NCI-H1048 (cell line): ENCODE measurements around the gene INPP4B.
"Not testable (repeated sequence)": the region's sequence is repeated elsewhere in the genome, so short reads cannot be mapped to it uniquely, and the experiment has no call there.

ENCODE experiments used
- DNase-seq: peaks from one replicate; lab custom pipeline; 2025; lab: John Stamatoyannopoulos, UW

Gene INPP4B

GRCh38 chr4:142539796-142540482, 306.2 kb downstream of the INPP4B start:
- DNase-seq, result no peak

- DNase-seq, result no peak
Measured at GRCh38 chr4:142535009-142535408, 311.1 kb downstream of the INPP4B start.

- DNase-seq, result no peak
Measured at GRCh38 chr4:142532054-142532453, 314.0 kb downstream of the INPP4B start.

GRCh38 chr4:142530728-142531127, 315.4 kb downstream of the INPP4B start:
- no peak for DNase-seq

- DNase-seq, result no peak
Measured at GRCh38 chr4:142528433-142528832, 317.7 kb downstream of the INPP4B start.

GRCh38 chr4:142523111-142523510, 323.0 kb downstream of the INPP4B start:
- DNase-seq, result no peak

- DNase-seq, result no peak
Measured at GRCh38 chr4:142519342-142519741, 326.8 kb downstream of the INPP4B start.

GRCh38 chr4:142516686-142517526, 329.2 kb downstream of the INPP4B start:
- no peak for DNase-seq

GRCh38 chr4:142512161-142512560, 333.9 kb downstream of the INPP4B start:
- no peak for DNase-seq

- no peak for DNase-seq
Measured at GRCh38 chr4:142509881-142510280, 336.2 kb downstream of the INPP4B start.

- not testable (repeated sequence) for DNase-seq
Measured at GRCh38 chr4:142509381-142509780, 336.7 kb downstream of the INPP4B start.

GRCh38 chr4:142500966-142501365, 345.1 kb downstream of the INPP4B start:
- DNase-seq, result no peak

GRCh38 chr4:142497606-142498005, 348.5 kb downstream of the INPP4B start:
- DNase-seq, result no peak

- no peak for DNase-seq
Measured at GRCh38 chr4:142493255-142494110, 352.6 kb downstream of the INPP4B start.

- no peak for DNase-seq
Measured at GRCh38 chr4:142485452-142485851, 360.6 kb downstream of the INPP4B start.

GRCh38 chr4:142480244-142480643, 365.9 kb downstream of the INPP4B start:
- no peak for DNase-seq

GRCh38 chr4:142475663-142476062, 370.4 kb downstream of the INPP4B start:
- no peak for DNase-seq

GRCh38 chr4:142474398-142475087, 371.6 kb downstream of the INPP4B start:
- no peak for DNase-seq

- no peak for DNase-seq
Measured at GRCh38 chr4:142473960-142474338, 372.2 kb downstream of the INPP4B start.

GRCh38 chr4:142473218-142473959, 372.7 kb downstream of the INPP4B start:
- no peak for DNase-seq

GRCh38 chr4:142467088-142467487, 379.0 kb downstream of the INPP4B start:
- DNase-seq, result no peak
